Stimulated activated CD4-positive, alpha-beta T cell treated with anti-CD3 and anti-CD28 coated beads, Interleukin-12 subunit alpha, Interleukin-12 subunit beta, amount 100 ng/mL, for 4 hours (primary cell): ENCODE results near the gene DAPL1.

Experiments
- DNase-seq: peaks from one replicate; pipeline ENCODE4 v3.0.0-alpha.2; 2020

The DAPL1 gene

GRCh38 chr2:158778243-158778642 lies 16.9 kb upstream of the DAPL1 start:
- no peak for DNase-seq

- DNase-seq: no peak
These were observed 15.5 kb upstream of the DAPL1 start for GRCh38 chr2:158779621-158780020.

GRCh38 chr2:158781353-158781961 lies 13.7 kb upstream of the DAPL1 start:
- DNase-seq: no peak

GRCh38 chr2:158782136-158782535 lies 13.0 kb upstream of the DAPL1 start:
- no peak for DNase-seq

- DNase-seq: no peak
These were observed 12.5 kb upstream of the DAPL1 start for GRCh38 chr2:158782616-158783015.

- DNase-seq: no peak
These were observed 11.2 kb upstream of the DAPL1 start for GRCh38 chr2:158783923-158784322.

- no peak for DNase-seq
These were observed 8.2 kb upstream of the DAPL1 start for GRCh38 chr2:158786897-158787296.

GRCh38 chr2:158788951-158789350 lies 6.2 kb upstream of the DAPL1 start:
- DNase-seq: no peak

GRCh38 chr2:158796652-158797051 lies 1.5 kb downstream of the DAPL1 start:
- no peak for DNase-seq

GRCh38 chr2:158797963-158798700 lies 3.0 kb downstream of the DAPL1 start:
- no peak for DNase-seq

- no peak for DNase-seq
These were observed 4.1 kb downstream of the DAPL1 start for GRCh38 chr2:158799181-158799580.

GRCh38 chr2:158803506-158803905 lies 8.4 kb downstream of the DAPL1 start:
- no peak for DNase-seq

- DNase-seq: no peak
These were observed 10.1 kb downstream of the DAPL1 start for GRCh38 chr2:158805255-158805654.

- DNase-seq: no peak
These were observed 10.8 kb downstream of the DAPL1 start for GRCh38 chr2:158805936-158806335.

GRCh38 chr2:158806941-158807340 lies 11.8 kb downstream of the DAPL1 start:
- DNase-seq: no peak

- DNase-seq: no peak
These were observed 13.3 kb downstream of the DAPL1 start for GRCh38 chr2:158808426-158808825.

GRCh38 chr2:158809816-158810215 lies 14.7 kb downstream of the DAPL1 start:
- no peak for DNase-seq

GRCh38 chr2:158810731-158811460 lies 15.8 kb downstream of the DAPL1 start:
- DNase-seq: no peak

GRCh38 chr2:158815166-158815565 lies 20.0 kb downstream of the DAPL1 start:
- DNase-seq: no peak

- DNase-seq: no peak
These were observed 20.5 kb downstream of the DAPL1 start for GRCh38 chr2:158815658-158816057.

- DNase-seq: no peak
These were observed 22.5 kb downstream of the DAPL1 start for GRCh38 chr2:158817588-158817987.

- DNase-seq: no peak
These were observed 23.4 kb downstream of the DAPL1 start for GRCh38 chr2:158818511-158818910.

GRCh38 chr2:158822193-158822592 lies 27.1 kb downstream of the DAPL1 start:
- no peak for DNase-seq
